GM23248 (cell line): Measurements from ENCODE around the gene METTL5. TPM values are rescaled to one million over a fixed set of nuclear protein-coding genes. Genes with fewer than 3 reads are reported as not detected.
"Not testable (repeated sequence)": the region's sequence is repeated elsewhere in the genome, so short reads cannot be mapped to it uniquely, and the experiment has no call there.

Experiments used
- DNase-seq: peaks from one replicate; pipeline ENCODE4 v3.0.0-alpha.2; 2015
- H2AFZ ChIP-seq: fragments of 200-600 bp; sonication (generic); 2 replicates; pipeline ENCODE4 v1.6.1; 2016; ENCODE audit warnings: antibody characterized with exemption
- H3F3A ChIP-seq: fragments of 200-600 bp; sonication (generic); 2 replicates; pipeline ENCODE4 v1.6.1; 2016; ENCODE audit warnings: mild to moderate bottlenecking, antibody characterized with exemption, mixed run types; ENCODE audit not compliant: insufficient read depth
- H3K27ac ChIP-seq: fragments of 200-600 bp; sonication (generic); 2 replicates; pipeline ENCODE4 v1.5.1; 2016; ENCODE audit warnings: mild to moderate bottlenecking
- H3K27me3 ChIP-seq: fragments of 200-600 bp; sonication (generic); replicated peaks from 2 replicates; pipeline ENCODE4 v1.6.1; 2016; ENCODE audit warnings: mild to moderate bottlenecking; ENCODE audit not compliant: insufficient read depth
- H3K36me3 ChIP-seq: fragments of 200-600 bp; sonication (generic); 2 replicates; pipeline ENCODE4 v1.6.1; 2016; ENCODE audit warnings: low read depth, mild to moderate bottlenecking
- H3K4me1 ChIP-seq: fragments of 200-600 bp; sonication (generic); 2 replicates; pipeline ENCODE4 v1.6.1; 2016; ENCODE audit warnings: mild to moderate bottlenecking; ENCODE audit not compliant: insufficient read depth
- H3K4me2 ChIP-seq: fragments of 200-600 bp; sonication (generic); one replicate; pipeline ENCODE4 v1.6.1; 2016; ENCODE audit warnings: mild to moderate bottlenecking; ENCODE audit not compliant: unreplicated experiment
- H3K4me3 ChIP-seq: fragments of 200-600 bp; sonication (generic); 2 replicates; pipeline ENCODE4 v1.5.1; 2016; ENCODE audit warnings: mild to moderate bottlenecking
- H3K79me2 ChIP-seq: fragments of 200-600 bp; sonication (generic); 2 replicates; pipeline ENCODE4 v1.6.1; 2016; ENCODE audit warnings: mild to moderate bottlenecking; ENCODE audit not compliant: insufficient read depth
- H3K9ac ChIP-seq: fragments of 200-600 bp; sonication (generic); 2 replicates; pipeline ENCODE4 v1.6.1; 2016; ENCODE audit warnings: mild to moderate bottlenecking
- H3K9me2 ChIP-seq: fragments of 200-600 bp; sonication (generic); 2 replicates; pipeline ENCODE4 v1.6.1; 2016; ENCODE audit warnings: mixed run types, mild to moderate bottlenecking, moderate library complexity; ENCODE audit not compliant: insufficient read depth
- H3K9me3 ChIP-seq: fragments of 200-600 bp; sonication (generic); one replicate; pipeline ENCODE4 v1.6.1; 2017; ENCODE audit warnings: low read depth
- H4K20me1 ChIP-seq: fragments of 200-600 bp; sonication (generic); 2 replicates; pipeline ENCODE4 v1.6.0; 2016; ENCODE audit not compliant: insufficient read depth
- EZH2 ChIP-seq: fragments of 200-600 bp; sonication (generic); IDR thresholded peaks from 2 replicates; pipeline ENCODE4 v1.6.1; 2018; ENCODE audit warnings: antibody characterized with exemption, mild to moderate bottlenecking; ENCODE audit not compliant: insufficient read depth, poor library complexity, severe bottlenecking
- EZH2phosphoT487 ChIP-seq: fragments of 200-600 bp; sonication (generic); IDR thresholded peaks from 2 replicates; pipeline ENCODE4 v1.6.1; 2018; ENCODE audit warnings: antibody characterized with exemption, moderate library complexity, mild to moderate bottlenecking, low read depth; ENCODE audit not compliant: insufficient read depth
- WGBS, 2 experiments: methylation state at CpG; one replicate each; pipeline ENCODE4 v1.1.6; 2015 to 2017; ENCODE audit warnings: low lambda C conversion rate in 2 of 2, low coverage in 1 of 2; ENCODE audit errors: missing lambda C conversion rate in 2 of 2; 5-methylcytosine and 5-hydroxymethylcytosine counted together
- in situ Hi-C: fragments of 300-500 bp; cut with MboI; formaldehyde crosslinking; loops from 2 replicates; pipeline ENCODE4 v1.15.0; 2020
- polyA plus RNA-seq: library from polyadenylated mRNA; unstranded; fragments of >200 nt; fragmentation: Nextera tagmentation; extraction: Ambion mirVana; gene quantifications from 2 replicates; pipeline ENCODE4 v1.2.1, GENCODE V29; 2016
- total RNA-seq: library from RNA; depleted of rRNA; stranded (reverse); fragments of >200 nt; shearing (Covaris generic); gene quantifications from 2 replicates; pipeline ENCODE4 v1.2.3, GENCODE V29; 2014

METTL5 gene
- total and polyA plus RNA-seq, 2 experiments from 2014 or later: 29.2 to 83.2 TPM

- Histone ChIP-seq H3K9me3 (peaks cover 3% of the 10 kb centered on the region), H3F3A (no peaks in the 10 kb centered on the region), H4K20me1 (0 out of 2 replicates have a peak, but pooled peaks cover 4% of the 10 kb centered on the region), H3K36me3 (no peaks in the 10 kb centered on the region), H2AFZ (no peak overlapping the region), H3K79me2 (peaks cover 99% of the 10 kb centered on the region), H3K9me2 (no peaks in the 10 kb centered on the region), H3K4me3 (no peak overlapping the region), H3K27ac (no peak overlapping the region), H3K9ac (no peak overlapping the region), H3K27me3 (no peaks in the 10 kb centered on the region), H3K4me1 (peaks cover 5% of the 10 kb centered on the region), H3K4me2 (no peak overlapping the region)
- TF ChIP-seq EZH2: no peak
- no peak for TF ChIP-seq EZH2phosphoT487
- in situ Hi-C loops: no loop called here
- 81 to 88% methylated on average over 3 of the region's 3 CpGs for WGBS, 2 experiments
- no peak for DNase-seq
These were observed 42.9 kb upstream of the METTL5 start for GRCh38 chr2:169867579-169867978.

GRCh38 chr2:169866230-169866629, 41.5 kb upstream of the METTL5 start:
- peaks cover 100% of the 10 kb centered on the region for H3K79me2 ChIP-seq
- H3K9me3 ChIP-seq, H3K27me3 ChIP-seq, H3K27ac ChIP-seq, H3K9me2 ChIP-seq, H3K4me1 ChIP-seq, in situ Hi-C loops, H4K20me1 ChIP-seq, H3K9ac ChIP-seq, H2AFZ ChIP-seq, H3K4me2 ChIP-seq, H3K4me3 ChIP-seq, H3K36me3 ChIP-seq, H3F3A ChIP-seq: not testable (repeated sequence)
- peak; percentile 29 for DNase-seq
- 84 to 86% methylated on average over 6 of the region's 6 CpGs for WGBS, 2 experiments

- H2AFZ ChIP-seq: no peak overlapping the region
- 13 to 26% methylated on average over 2 of the region's 2 CpGs for WGBS, 2 experiments
- H3K9ac ChIP-seq: no peak overlapping the region
- H3K9me2 ChIP-seq: no peaks in the 10 kb centered on the region
- H3F3A ChIP-seq: no peaks in the 10 kb centered on the region
- H3K4me1 ChIP-seq: peaks cover 5% of the 10 kb centered on the region
- TF ChIP-seq EZH2phosphoT487 (no peak), EZH2 (no peak)
- H4K20me1 ChIP-seq: 0 out of 2 replicates have a peak, but pooled peaks cover 4% of the 10 kb centered on the region
- peak overlapping the region; percentile 1 for H3K4me2 ChIP-seq
- no peaks in the 10 kb centered on the region for H3K36me3 ChIP-seq
- no peak overlapping the region for H3K4me3 ChIP-seq
- H3K9me3 ChIP-seq: peaks cover 3% of the 10 kb centered on the region
- DNase-seq: no peak
- H3K27ac ChIP-seq: no peak overlapping the region
- peaks cover 100% of the 10 kb centered on the region for H3K79me2 ChIP-seq
- H3K27me3 ChIP-seq: no peaks in the 10 kb centered on the region
- in situ Hi-C loops: no loop called here
These were observed 40.8 kb upstream of the METTL5 start for GRCh38 chr2:169865492-169865891.

GRCh38 chr2:169862816-169863215, 38.1 kb upstream of the METTL5 start:
- H4K20me1 ChIP-seq: 0 out of 2 replicates have a peak, but pooled peaks cover 4% of the 10 kb centered on the region
- in situ Hi-C loops: no loop called here

GRCh38 chr2:169860149-169860548, 35.4 kb upstream of the METTL5 start:
- Histone ChIP-seq H3F3A (no peaks in the 10 kb centered on the region), H3K9me3 (peaks cover 3% of the 10 kb centered on the region), H3K9me2 (no peaks in the 10 kb centered on the region), H3K36me3 (no peaks in the 10 kb centered on the region), H3K4me2 (no peak overlapping the region), H3K27ac (no peak overlapping the region), H3K9ac (no peak overlapping the region), H3K27me3 (no peaks in the 10 kb centered on the region), H2AFZ (no peak overlapping the region), H3K4me1 (no peaks in the 10 kb centered on the region; the same call in 1 of the 2 replicates), H3K79me2 (peaks cover 91% of the 10 kb centered on the region), H3K4me3 (no peak overlapping the region), H4K20me1 (0 out of 2 replicates have a peak, but pooled peaks cover under 1% of the 10 kb centered on the region)
- DNase-seq: no peak
- TF ChIP-seq EZH2 (no peak), EZH2phosphoT487 (no peak)
- WGBS, 2 experiments: 91 to 92% methylated on average over 4 of the region's 4 CpGs
- in situ Hi-C loops: no loop called here

More at GRCh38 chr2:169862816-169863215, 38.1 kb upstream of the METTL5 start:
- no peak overlapping the region for H3K9ac ChIP-seq
- TF ChIP-seq EZH2 (no peak), EZH2phosphoT487 (no peak)
- no peaks in the 10 kb centered on the region for H3K9me2 ChIP-seq
- H3K79me2 ChIP-seq: peaks cover 100% of the 10 kb centered on the region
- H3K36me3 ChIP-seq: no peaks in the 10 kb centered on the region
- H3K4me1 ChIP-seq: peaks cover 5% of the 10 kb centered on the region
- no peak for DNase-seq
- H3K4me2 ChIP-seq: no peak overlapping the region
- H3K9me3 ChIP-seq: peaks cover 3% of the 10 kb centered on the region
- no peak overlapping the region for H3K27ac ChIP-seq
- no peak overlapping the region for H3K4me3 ChIP-seq
- no peaks in the 10 kb centered on the region for H3F3A ChIP-seq
- H3K27me3 ChIP-seq: no peaks in the 10 kb centered on the region
- no peak overlapping the region for H2AFZ ChIP-seq
- 79 to 81% methylated on average over 2 of the region's 2 CpGs for WGBS, 2 experiments
